GM18517 (cell line): Measurements from ENCODE around the gene LHX2.

Experiments
- ATAC-seq: cut with Tn5 transposase; IDR thresholded peaks from one replicate; pipeline ENCODE4 v1.9.1; 2021; ENCODE audit warnings: mild to moderate bottlenecking, moderate library complexity; ENCODE audit not compliant: unreplicated experiment

The LHX2 gene

GRCh38 chr9:123998970-123999621 lies 12.5 kb upstream of the LHX2 start:
- no peak for ATAC-seq

DNA sequence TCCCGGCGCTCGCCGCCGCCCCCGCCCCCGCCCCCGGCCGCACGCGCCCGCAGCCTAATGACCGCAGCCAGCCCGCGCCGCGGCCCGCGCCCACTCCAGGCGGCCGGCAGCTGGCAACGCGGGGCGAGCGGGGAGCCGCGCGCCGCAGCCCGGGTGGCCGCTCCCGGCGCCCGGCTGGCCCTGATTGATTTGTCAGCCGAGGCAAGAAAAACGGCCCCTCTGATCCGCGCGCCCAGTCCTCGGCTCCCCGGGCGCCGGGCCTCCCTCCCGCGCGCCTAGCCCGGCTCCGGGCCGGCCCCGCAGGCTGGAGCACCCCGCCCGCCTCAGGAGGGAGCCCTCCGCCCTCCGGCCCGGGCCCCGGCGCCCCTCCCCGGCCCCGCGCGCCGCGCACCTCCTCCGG lies 11.9 kb upstream of the LHX2 start:
- ATAC-seq = no peak

GRCh38 chr9:124000161-124000783 lies 11.3 kb upstream of the LHX2 start:
- no peak for ATAC-seq

DNA sequence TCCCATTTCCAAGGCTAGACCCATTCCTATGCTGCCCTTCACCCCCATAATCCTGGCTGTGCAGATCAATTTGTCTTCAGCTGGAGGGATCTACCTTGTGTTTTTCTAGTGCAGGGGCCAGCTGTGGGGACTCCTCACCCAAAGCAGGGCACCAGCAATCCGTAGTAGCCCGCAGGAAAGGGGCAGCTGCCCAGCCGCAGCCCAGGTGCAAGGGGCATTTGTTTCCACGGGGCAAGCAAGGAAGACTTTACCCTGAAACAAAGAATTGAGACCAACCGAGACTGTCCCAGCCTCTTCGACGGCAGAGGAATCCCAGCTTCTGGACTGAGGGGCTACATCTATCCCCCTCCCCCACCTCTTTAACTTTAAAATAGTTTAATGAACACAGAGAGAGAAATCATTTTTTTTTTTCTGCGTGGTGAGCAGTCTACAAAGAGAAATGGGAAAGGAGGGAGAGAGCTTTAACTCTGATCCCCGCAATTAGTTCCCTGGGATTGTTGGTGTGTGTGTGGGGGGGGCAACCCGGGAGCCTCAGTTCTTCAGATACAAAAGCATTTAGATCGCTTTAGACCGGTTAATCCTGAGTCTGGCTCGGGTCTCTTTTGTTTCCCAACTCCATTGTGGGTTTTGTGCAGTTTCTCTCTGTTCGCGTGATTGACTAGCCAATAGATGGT lies 10.6 kb upstream of the LHX2 start:
- ATAC-seq = no peak

DNA sequence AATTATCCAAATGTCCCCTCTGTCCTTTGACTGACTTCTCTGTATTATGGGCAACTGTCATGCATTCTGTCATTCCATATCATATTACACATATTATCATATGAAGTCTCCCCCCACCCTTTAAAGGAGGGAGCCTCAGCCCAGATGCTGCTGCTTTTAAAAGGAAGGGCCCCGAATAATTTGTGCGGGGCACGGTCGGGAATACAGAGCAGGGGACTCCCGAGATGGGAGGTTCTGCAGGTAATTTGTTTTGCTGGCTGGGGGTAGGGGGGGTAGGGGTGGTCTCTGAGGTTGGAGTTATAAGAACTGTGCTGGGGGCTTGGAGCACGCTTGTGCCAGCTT lies 10.1 kb upstream of the LHX2 start:
- no peak for ATAC-seq

DNA sequence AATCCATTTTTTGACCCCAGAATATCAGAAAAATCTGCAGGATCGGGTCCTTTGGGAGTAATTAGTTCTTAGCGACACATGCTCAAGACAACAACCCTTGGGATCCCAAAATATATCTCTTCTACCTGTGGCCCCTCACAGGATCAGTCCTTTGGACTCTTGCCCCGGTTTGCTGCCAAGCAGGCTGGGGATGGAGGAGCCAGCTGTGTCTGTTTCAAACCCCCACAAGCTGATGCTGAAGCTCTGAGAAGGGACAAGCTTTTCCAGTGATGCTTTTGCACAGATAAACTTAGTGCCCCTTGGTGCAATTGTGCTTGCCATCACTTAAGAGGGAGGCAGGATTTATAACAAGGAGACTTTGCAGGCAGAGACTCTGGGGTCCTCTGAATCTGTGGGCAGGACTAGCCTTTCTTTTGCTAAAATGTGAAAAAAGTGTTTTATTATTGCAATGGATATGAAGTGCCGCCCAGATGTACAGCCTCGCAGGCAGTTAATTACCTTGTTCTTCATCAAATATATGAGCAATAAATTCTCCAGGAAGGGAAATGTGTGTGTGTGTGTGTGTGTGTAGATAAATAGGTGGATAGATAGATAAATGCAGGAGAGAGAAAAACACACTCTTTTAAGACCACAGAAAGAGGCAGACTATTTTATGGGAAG lies 9.6 kb upstream of the LHX2 start:
- no peak for ATAC-seq

- no peak for ATAC-seq
These were observed 7.8 kb upstream of the LHX2 start for GRCh38 chr9:124003636-124004349.

DNA sequence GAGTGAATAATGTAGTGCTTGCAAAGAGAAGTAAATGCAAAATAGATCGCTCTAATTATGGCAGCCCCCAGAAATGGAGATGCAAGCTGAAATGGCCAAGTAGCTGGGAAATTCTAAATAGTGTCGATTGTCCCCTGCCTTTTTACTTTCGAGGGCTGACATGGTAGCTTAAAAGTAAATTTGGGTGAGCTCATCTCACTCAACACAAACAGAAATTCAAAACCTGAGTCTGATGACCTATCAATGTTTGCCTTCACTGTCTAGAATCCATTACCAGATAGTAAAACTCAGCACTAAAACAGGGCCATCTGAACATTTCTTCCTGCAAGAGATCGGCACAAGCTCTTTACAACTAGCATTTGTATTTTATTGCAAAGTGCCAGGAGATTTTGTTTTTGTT lies 7.0 kb upstream of the LHX2 start:
- ATAC-seq = no peak

DNA sequence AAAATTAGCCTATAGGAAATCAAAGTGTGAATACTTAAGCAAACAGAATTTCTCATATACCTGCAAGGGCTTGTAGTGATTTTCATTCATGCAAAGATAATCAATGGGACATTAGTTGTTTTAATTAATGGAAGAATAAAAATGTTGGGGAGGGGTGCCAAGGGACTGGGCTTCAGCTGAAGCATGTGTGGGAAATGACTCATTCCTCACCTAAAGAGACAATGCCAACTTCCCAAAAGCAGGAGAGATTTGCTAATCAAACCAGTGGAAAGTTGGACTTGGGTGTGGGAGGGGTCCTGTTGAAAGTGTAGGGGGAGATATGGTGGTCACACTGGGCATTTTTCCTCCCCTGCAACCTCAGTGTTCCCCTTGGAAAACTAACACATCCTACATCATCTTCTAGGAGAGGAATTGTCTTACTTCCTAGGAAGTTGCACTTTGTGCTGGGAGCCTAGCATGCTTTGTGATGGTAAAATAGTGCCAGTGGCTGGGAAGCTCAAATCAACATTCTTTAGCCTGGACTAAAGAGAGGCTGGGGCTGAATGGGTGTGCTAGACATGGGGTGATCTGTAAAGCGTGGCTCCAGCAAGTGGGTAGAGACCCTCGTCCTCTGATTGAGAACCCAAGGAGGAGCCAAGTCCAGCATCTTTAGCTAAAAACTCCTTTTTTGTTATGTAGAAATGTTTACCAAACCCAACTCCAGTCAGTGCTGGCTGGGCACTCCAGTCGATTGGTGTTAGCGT lies 6.4 kb upstream of the LHX2 start:
- ATAC-seq = no peak

- ATAC-seq = no peak
These were observed 4.9 kb upstream of the LHX2 start for GRCh38 chr9:124006448-124007361.

- no peak for ATAC-seq
These were observed 3.8 kb upstream of the LHX2 start for GRCh38 chr9:124007565-124008302.

GRCh38 chr9:124008303-124008693 lies 3.3 kb upstream of the LHX2 start:
- ATAC-seq = no peak

DNA sequence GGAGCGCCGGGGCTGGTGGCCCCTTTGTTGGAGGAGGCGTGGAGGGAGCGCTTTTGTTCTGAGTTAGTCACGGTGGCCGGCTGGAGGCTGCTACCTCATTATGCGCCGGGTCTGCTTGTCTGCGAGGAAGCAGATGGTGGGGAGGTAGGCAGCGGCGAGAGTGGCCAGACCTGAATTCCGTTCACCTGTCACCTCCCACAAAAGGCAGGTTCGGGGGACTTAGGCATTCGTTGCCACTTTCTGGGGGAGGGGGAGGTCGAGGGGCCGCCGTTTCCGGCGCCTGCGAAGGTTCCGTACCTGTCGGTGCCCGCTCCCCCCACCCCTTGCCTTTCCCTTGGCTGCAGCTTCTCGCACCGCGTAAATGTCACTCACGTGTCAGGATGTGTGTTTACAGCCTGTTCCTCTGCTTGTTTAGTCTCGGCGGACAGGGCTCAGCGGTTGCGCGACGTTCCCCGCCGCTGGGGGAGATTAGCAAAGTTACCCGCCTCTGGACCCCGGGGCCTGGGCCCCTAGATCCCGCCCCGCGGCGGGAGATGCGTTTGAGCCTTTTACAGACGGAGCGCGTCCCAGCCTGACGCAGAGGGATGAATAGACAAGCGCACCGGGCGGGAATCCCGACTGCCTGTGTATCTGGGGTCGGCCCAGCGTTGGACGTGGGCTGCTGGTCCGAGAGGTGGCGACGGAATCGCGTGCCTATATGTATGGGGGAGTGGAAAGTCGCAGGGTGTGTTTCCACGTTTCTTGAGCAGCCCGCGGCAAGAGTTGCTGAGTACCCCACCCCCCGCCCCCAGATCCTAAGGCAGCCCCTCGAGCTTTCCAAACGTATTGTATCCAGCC lies 2.7 kb upstream of the LHX2 start:
- ATAC-seq = no peak

DNA sequence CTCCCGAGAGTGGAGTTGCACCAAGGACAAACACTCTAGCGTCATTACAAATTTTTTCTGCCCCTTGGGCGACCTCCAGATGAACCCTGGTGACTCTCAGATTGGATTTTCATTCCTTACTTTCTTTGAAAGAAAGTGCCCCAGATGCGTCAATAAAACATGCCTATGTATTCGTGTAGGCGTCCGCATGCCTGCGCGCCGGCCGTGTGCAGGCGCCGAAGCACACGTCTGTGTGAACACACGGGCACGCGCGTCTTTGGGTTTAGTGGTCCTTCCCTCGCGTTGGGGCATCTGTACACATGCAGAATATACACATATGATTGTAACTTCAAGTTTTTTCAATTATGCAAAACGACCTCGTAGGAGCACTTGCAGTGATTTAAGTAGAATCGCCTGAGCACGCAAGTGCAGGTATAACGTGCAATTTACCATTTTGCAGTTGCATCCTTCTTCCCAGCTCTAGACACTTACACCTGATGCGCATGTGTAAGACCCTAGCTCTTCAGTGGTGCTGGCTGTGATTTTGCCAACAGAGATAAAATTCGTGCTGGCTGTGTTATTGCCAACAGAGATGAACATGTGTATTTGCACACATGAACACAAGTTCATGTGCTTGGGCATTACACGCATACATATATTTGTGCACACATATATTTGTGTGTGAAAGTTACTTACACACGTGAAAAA lies 1.9 kb upstream of the LHX2 start:
- ATAC-seq = no peak

DNA sequence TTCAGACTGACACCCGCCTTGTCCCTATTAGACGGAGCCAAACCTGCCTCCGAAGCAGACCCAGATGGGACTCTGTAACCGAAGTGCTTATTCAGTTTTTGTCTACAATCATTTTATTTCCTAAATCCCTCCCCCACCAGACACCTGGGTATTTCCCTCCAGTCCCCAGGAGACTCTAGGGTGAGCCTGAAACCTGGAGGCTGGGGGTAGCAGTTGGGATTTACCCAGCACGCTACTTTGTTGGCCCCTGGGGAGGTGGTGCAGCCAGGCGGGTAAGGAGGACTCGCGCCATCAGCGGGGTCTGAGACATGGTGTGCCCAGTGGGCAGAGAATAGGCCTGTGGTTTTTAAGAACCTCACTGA lies 1.3 kb upstream of the LHX2 start:
- no peak for ATAC-seq

DNA sequence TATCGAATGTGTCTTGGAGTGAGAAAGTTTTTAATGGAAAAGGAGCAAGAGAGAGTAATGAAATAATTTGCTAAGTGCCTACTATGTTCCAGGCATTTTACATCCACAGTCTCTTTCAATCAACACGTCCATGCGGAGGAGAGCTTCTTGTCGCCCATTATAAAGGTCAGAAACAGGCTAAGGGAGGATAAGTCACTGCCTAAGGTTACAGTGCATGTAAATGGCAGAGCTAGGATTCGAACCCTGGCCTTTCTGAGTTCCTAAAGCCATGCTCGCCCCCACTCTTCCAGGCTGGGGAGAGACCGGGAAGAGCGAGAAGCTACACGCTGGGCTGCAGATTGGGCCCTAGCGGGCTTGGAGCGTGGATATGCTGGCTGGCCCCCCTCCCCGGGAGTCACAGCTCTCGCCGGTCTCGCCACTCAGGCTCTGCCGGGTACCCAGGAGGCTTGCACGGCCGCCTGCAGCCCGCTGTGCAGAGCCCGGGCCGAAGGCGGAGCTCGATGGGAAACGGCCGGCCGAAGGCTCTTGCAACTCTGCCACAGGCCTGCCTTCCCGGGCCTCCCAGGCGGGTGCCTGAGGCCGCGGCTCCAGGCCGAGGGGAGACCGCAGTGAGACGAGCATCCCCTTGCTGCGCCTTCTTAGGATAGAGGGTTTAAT lies 775 bp upstream of the LHX2 start:
- ATAC-seq = no peak
